ENCODE measurements around the gene MMP28.

- TF ChIP-seq, protein P1, sequence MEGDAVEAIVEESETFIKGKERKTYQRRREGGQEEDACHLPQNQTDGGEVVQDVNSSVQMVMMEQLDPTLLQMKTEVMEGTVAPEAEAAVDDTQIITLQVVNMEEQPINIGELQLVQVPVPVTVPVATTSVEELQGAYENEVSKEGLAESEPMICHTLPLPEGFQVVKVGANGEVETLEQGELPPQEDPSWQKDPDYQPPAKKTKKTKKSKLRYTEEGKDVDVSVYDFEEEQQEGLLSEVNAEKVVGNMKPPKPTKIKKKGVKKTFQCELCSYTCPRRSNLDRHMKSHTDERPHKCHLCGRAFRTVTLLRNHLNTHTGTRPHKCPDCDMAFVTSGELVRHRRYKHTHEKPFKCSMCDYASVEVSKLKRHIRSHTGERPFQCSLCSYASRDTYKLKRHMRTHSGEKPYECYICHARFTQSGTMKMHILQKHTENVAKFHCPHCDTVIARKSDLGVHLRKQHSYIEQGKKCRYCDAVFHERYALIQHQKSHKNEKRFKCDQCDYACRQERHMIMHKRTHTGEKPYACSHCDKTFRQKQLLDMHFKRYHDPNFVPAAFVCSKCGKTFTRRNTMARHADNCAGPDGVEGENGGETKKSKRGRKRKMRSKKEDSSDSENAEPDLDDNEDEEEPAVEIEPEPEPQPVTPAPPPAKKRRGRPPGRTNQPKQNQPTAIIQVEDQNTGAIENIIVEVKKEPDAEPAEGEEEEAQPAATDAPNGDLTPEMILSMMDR (IDR thresholded peaks at IDR 0.05) = no peak
- no peak for TF ChIP-seq POLR2A (IDR thresholded peaks at IDR 0.05)
Observed at GRCh38 chr17:35716897-35717465, 78.5 kb downstream of the MMP28 start.
